ENCODE results near the gene C19orf73. TPM values are rescaled to one million over a fixed set of nuclear protein-coding genes. Genes with fewer than 3 reads are reported as not detected.
"Not testable (repeated sequence)": the region's sequence is repeated elsewhere in the genome, so short reads cannot be mapped to it uniquely, and the experiment has no call there.

Gene C19orf73
- total and polyA plus RNA-seq, 2 experiments from 2014 or later, result 8.1 to 9.1 TPM

DNA sequence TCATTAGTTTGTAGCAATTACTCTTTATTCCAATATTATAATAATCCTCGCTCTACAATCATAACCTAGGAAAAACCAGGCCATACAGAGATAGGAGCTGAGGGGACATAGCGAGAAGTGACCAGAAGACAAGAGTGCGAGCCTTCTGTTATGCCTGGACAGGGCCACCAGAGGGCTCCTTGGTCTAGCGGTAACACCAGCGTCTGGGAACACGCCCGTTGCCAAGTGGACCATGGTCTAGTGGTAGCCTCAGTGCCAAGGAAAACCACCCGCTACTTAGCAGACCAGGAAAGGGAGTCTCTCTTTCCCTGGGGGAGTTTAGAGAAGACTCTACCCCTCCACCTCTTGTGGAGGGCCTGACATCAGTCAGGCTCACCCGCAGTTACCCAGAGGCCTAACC lies 44.1 kb downstream of the C19orf73 start:
- H3K9me2 ChIP-seq (ENCODE audit: insufficient read depth); H4K20me1 ChIP-seq (replicated peaks; ENCODE audit: insufficient read depth); H3K27ac ChIP-seq (ENCODE audit: low read depth); H3K4me2 ChIP-seq; H3K36me3 ChIP-seq (ENCODE audit: insufficient read depth); H3K4me3 Mint-ChIP-seq; H2AFZ ChIP-seq; H3K79me2 ChIP-seq (replicated peaks; ENCODE audit: insufficient read depth); H3K36me3 Mint-ChIP-seq (ENCODE audit: low read depth); H3K4me1 ChIP-seq (ENCODE audit: insufficient read depth); H3F3A ChIP-seq (replicated peaks; ENCODE audit: low read depth); ATAC-seq; H3K4me3 ChIP-seq; H3K27ac Mint-ChIP-seq: not testable (repeated sequence)
- H3K9me3 Mint-ChIP-seq, result peaks cover 18% of the 10 kb centered on the region
- H3K27me3 ChIP-seq (ENCODE audit: insufficient read depth), result peaks cover 49% of the 10 kb centered on the region
- TF ChIP-seq, protein P1, sequence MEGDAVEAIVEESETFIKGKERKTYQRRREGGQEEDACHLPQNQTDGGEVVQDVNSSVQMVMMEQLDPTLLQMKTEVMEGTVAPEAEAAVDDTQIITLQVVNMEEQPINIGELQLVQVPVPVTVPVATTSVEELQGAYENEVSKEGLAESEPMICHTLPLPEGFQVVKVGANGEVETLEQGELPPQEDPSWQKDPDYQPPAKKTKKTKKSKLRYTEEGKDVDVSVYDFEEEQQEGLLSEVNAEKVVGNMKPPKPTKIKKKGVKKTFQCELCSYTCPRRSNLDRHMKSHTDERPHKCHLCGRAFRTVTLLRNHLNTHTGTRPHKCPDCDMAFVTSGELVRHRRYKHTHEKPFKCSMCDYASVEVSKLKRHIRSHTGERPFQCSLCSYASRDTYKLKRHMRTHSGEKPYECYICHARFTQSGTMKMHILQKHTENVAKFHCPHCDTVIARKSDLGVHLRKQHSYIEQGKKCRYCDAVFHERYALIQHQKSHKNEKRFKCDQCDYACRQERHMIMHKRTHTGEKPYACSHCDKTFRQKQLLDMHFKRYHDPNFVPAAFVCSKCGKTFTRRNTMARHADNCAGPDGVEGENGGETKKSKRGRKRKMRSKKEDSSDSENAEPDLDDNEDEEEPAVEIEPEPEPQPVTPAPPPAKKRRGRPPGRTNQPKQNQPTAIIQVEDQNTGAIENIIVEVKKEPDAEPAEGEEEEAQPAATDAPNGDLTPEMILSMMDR (conservative IDR thresholded peaks at IDR 0.05; ENCODE audit: low read depth in 2 of 2), result peak; percentile 52 to 73
- H3K4me1 Mint-ChIP-seq, result peaks cover 13% of the 10 kb centered on the region; the same call in 2 of the 3 replicates
- peak; percentile 60 for DNase-seq (ENCODE audit: low spot score)
- peaks cover 46% of the 10 kb centered on the region for H3K27me3 Mint-ChIP-seq (ENCODE audit: insufficient read depth, low read depth, poor library complexity)

DNA sequence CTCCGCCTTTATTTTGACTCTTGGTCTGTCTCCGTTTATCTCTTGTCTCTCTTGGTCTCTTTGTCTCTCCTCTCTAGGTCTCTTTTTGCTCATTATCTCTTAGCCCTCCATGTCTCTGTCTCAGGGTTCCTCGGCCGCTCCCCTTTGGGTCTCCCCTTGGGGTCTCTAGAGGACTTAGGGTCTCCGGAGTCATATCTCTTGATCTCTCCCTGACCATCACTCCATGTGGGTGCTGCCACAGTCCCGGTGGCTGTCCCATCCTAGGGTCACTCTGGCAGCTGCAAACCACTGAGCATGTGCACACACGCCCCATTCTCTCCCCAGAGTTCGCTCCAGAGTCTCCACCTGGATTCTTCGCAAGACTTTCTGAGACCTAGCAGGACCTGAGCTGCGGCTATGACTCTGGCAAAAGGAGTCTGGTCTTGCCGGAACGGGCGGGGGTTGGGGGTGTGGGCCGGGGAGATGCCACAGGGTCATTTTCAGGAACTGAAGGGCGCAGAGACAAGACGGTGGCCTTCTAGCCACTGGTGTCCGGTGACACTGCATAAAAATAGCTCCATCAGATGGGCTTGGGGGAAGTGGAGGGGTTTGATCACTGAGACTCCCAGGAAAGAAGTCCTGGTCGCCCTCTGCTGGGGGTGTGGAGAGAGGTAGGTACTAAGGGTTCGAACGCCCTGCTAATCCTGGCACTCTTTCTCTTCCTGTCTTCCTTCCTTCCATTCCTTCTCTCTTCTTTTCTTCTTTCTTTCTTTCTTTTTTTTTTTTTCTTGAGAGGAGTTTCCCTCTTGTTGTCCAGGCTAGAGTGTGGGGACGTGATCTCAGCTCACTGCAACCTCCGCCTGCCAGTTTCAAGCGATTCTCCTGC lies 45.2 kb downstream of the C19orf73 start:
- Histone ChIP-seq H3K27me3 (ENCODE audit: insufficient read depth) (peaks cover 57% of the 10 kb centered on the region), H3F3A (replicated peaks; ENCODE audit: low read depth) (no peaks in the 10 kb centered on the region), H3K36me3 (ENCODE audit: insufficient read depth) (no peaks in the 10 kb centered on the region), H3K4me3 (no peak overlapping the region), H3K4me1 (ENCODE audit: insufficient read depth) (peaks cover 7% of the 10 kb centered on the region), H3K27ac (ENCODE audit: low read depth) (no peak overlapping the region), H4K20me1 (replicated peaks; ENCODE audit: insufficient read depth) (no peaks in the 10 kb centered on the region; the same call in 1 of the 2 replicates), H3K79me2 (replicated peaks; ENCODE audit: insufficient read depth) (no peaks in the 10 kb centered on the region), H3K9me2 (ENCODE audit: insufficient read depth) (0 out of 2 replicates have a peak, but pooled peaks cover 5% of the 10 kb centered on the region), H2AFZ (no peak overlapping the region), H3K4me2 (no peak overlapping the region)
- Mint-ChIP-seq H3K4me1 (peaks cover 13% of the 10 kb centered on the region; the same call in 2 of the 3 replicates), H3K4me3 (peak overlapping the region; percentile 69), H3K27me3 (ENCODE audit: insufficient read depth, low read depth, poor library complexity) (peaks cover 56% of the 10 kb centered on the region), H3K27ac (no peak overlapping the region), H3K9me3 (peaks cover 22% of the 10 kb centered on the region), H3K36me3 (ENCODE audit: low read depth) (peaks cover 7% of the 10 kb centered on the region; the same call in 2 of the 3 replicates)
- peak; percentile 67 for DNase-seq (ENCODE audit: low spot score)
- peak; percentile 52 for ATAC-seq
- TF ChIP-seq, protein P1 (conservative IDR thresholded peaks at IDR 0.05; ENCODE audit: low read depth in 2 of 2), result peak; percentile 37 to 73
- no peak for TF ChIP-seq ZNF114 (CRISPR knock-in tag; IDR thresholded peaks at IDR 0.05)

Data from GM23338 (cell line).